HG03565 (cell line): Measurements from ENCODE around the gene ARL6IP5.

Source experiments
- ATAC-seq: cut with Tn5 transposase; IDR thresholded peaks from one replicate; pipeline ENCODE4 v1.9.1; 2021; ENCODE audit warnings: mild to moderate bottlenecking, moderate library complexity; ENCODE audit not compliant: unreplicated experiment

The ARL6IP5 gene

GRCh38 chr3:69116162-69116561, 31.4 kb downstream of the ARL6IP5 start:
- no peak for ATAC-seq

GRCh38 chr3:69116897-69117296, 32.2 kb downstream of the ARL6IP5 start:
- ATAC-seq, result no peak

- ATAC-seq, result no peak
Measured at GRCh38 chr3:69118555-69118954, 33.8 kb downstream of the ARL6IP5 start.

GRCh38 chr3:69119138-69119537, 34.4 kb downstream of the ARL6IP5 start:
- ATAC-seq, result no peak

GRCh38 chr3:69119681-69120080, 34.9 kb downstream of the ARL6IP5 start:
- no peak for ATAC-seq

- peak; percentile 90 for ATAC-seq
Measured at GRCh38 chr3:69120879-69121464, 36.2 kb downstream of the ARL6IP5 start.

GRCh38 chr3:69121513-69121912, 36.8 kb downstream of the ARL6IP5 start:
- no peak for ATAC-seq

GRCh38 chr3:69121950-69122349, 37.2 kb downstream of the ARL6IP5 start:
- no peak for ATAC-seq

GRCh38 chr3:69122403-69122802, 37.7 kb downstream of the ARL6IP5 start, which contains the start of gene LMOD3:
Gene LMOD3, minus strand, starts transcription at chr3:69122595. Its CDS starts 209 bp downstream, at chr3:69122386.
- ATAC-seq, result no peak

GRCh38 chr3:69126216-69126615, 41.5 kb downstream of the ARL6IP5 start:
- ATAC-seq, result no peak

GRCh38 chr3:69126999-69127398, 42.3 kb downstream of the ARL6IP5 start:
- no peak for ATAC-seq

GRCh38 chr3:69128509-69128908, 43.8 kb downstream of the ARL6IP5 start:
- no peak for ATAC-seq

- ATAC-seq, result no peak
Measured at GRCh38 chr3:69129531-69129930, 44.8 kb downstream of the ARL6IP5 start.

- ATAC-seq, result peak; percentile 97
Measured at GRCh38 chr3:69130689-69131088, 46.0 kb downstream of the ARL6IP5 start.

- no peak for ATAC-seq
Measured at GRCh38 chr3:69137005-69137404, 52.3 kb downstream of the ARL6IP5 start.

GRCh38 chr3:69137412-69137811, 52.7 kb downstream of the ARL6IP5 start:
- no peak for ATAC-seq

GRCh38 chr3:69141313-69141712, 56.6 kb downstream of the ARL6IP5 start:
- ATAC-seq, result no peak

- ATAC-seq, result no peak
Measured at GRCh38 chr3:69142090-69142489, 57.4 kb downstream of the ARL6IP5 start.

GRCh38 chr3:69142797-69143454, 58.2 kb downstream of the ARL6IP5 start:
- no peak for ATAC-seq

- no peak for ATAC-seq
Measured at GRCh38 chr3:69143612-69144011, 58.9 kb downstream of the ARL6IP5 start.

GRCh38 chr3:69144631-69145245, 60.0 kb downstream of the ARL6IP5 start:
- ATAC-seq, result no peak

GRCh38 chr3:69145688-69146087, 61.0 kb downstream of the ARL6IP5 start:
- no peak for ATAC-seq
